HG03442 (cell line): ENCODE measurements around the gene NDNF.

Experiments used
- ATAC-seq: cut with Tn5 transposase; IDR thresholded peaks from one replicate; pipeline ENCODE4 v1.9.1; 2021; ENCODE audit warnings: mild to moderate bottlenecking, moderate library complexity; ENCODE audit not compliant: unreplicated experiment

NDNF gene

GRCh38 chr4:121072224-121073003, at the start of gene NDNF:
Gene NDNF (minus strand): TSS chr4:121072535. CDS start chr4:121045837, 26,698 bp downstream.
- peak; percentile 48 for ATAC-seq

GRCh38 chr4:121119715-121120114, 47.4 kb upstream of the NDNF start:
- ATAC-seq: no peak

- ATAC-seq: no peak
These were observed 46.0 kb upstream of the NDNF start for GRCh38 chr4:121118344-121118743.

- ATAC-seq: no peak
These were observed 42.4 kb upstream of the NDNF start for GRCh38 chr4:121114756-121115155.

- ATAC-seq: no peak
These were observed 40.2 kb upstream of the NDNF start for GRCh38 chr4:121112530-121112929.

GRCh38 chr4:121108557-121108956, 36.2 kb upstream of the NDNF start:
- ATAC-seq: no peak

GRCh38 chr4:121107507-121107906, 35.2 kb upstream of the NDNF start:
- no peak for ATAC-seq

GRCh38 chr4:121100093-121100775, 27.9 kb upstream of the NDNF start:
- ATAC-seq: no peak

GRCh38 chr4:121098266-121098665, 25.9 kb upstream of the NDNF start:
- no peak for ATAC-seq

- no peak for ATAC-seq
These were observed 24.3 kb upstream of the NDNF start for GRCh38 chr4:121096629-121097028.

- ATAC-seq: no peak
These were observed 23.9 kb upstream of the NDNF start for GRCh38 chr4:121096191-121096590.

- no peak for ATAC-seq
These were observed 22.1 kb upstream of the NDNF start for GRCh38 chr4:121094297-121094966.

- ATAC-seq: no peak
These were observed 20.9 kb upstream of the NDNF start for GRCh38 chr4:121093261-121093660.

- ATAC-seq: no peak
These were observed 19.6 kb upstream of the NDNF start for GRCh38 chr4:121091941-121092340.

GRCh38 chr4:121088867-121089266, 16.5 kb upstream of the NDNF start:
- no peak for ATAC-seq

- ATAC-seq: no peak
These were observed 7.0 kb upstream of the NDNF start for GRCh38 chr4:121079376-121079775.

GRCh38 chr4:121077496-121077895, 5.2 kb upstream of the NDNF start:
- no peak for ATAC-seq

- ATAC-seq: no peak
These were observed 4.1 kb upstream of the NDNF start for GRCh38 chr4:121076416-121076815.

GRCh38 chr4:121073672-121074381, 1.5 kb upstream of the NDNF start:
- ATAC-seq: no peak

GRCh38 chr4:121073004-121073435, 685 bp upstream of the NDNF start:
- ATAC-seq: no peak

GRCh38 chr4:121071640-121072223, 603 bp downstream of the NDNF start:
- no peak for ATAC-seq
